IMR-90 (cell line): ENCODE results near the gene GIMAP5. TPM values are rescaled to one million over a fixed set of nuclear protein-coding genes. Genes with fewer than 3 reads are reported as not detected.

ENCODE experiments used
- ATAC-seq: fragments of 200-7000 bp; cut with Tn5 transposase; 2 replicates; pipeline ENCODE4 v1.9.1; 2020; ENCODE audit warnings: low read depth, mild to moderate bottlenecking, moderate library complexity
- BruUV-seq: library from RNA; stranded (reverse); fragments of 400-500 nt; replicated peaks from 2 replicates; lab custom pipeline; 2021; lab: Mats Ljungman, UMichigan
- CTCF ChIA-PET: fragments of 300-600 bp; formaldehyde crosslinking; extraction: SDS; loops from one replicate; lab custom pipeline; 2021; ENCODE audit warnings: antibody characterized with exemption; lab: Yijun Ruan, JAX
- POLR2A ChIA-PET: fragments of 300-600 bp; sonication (Branson Sonifier 250); formaldehyde crosslinking; loops from one replicate; lab custom pipeline; 2022; ENCODE audit warnings: antibody characterized with exemption; ENCODE audit not compliant: unreplicated experiment; lab: Charles Lee
- DNase-seq: peaks from one replicate; pipeline ENCODE4 v3.0.0; 2013
- H2AFZ ChIP-seq: replicated peaks from 2 replicates; pipeline ENCODE3; 2013; ENCODE audit warnings: low read length, mild to moderate bottlenecking; ENCODE audit not compliant: poor library complexity
- H2AK5ac ChIP-seq: 2 replicates; pipeline ENCODE4 v1.6.1; 2013; ENCODE audit warnings: low read depth, low read length, inconsistent platforms
- H2AK9ac ChIP-seq: replicated peaks from 2 replicates; pipeline ENCODE3; 2013; ENCODE audit warnings: mild to moderate bottlenecking, low read depth, low read length, moderate library complexity; ENCODE audit not compliant: poor library complexity
- H2BK120ac ChIP-seq: 2 replicates; pipeline ENCODE4 v1.6.1; 2013; ENCODE audit warnings: low read depth, low read length, inconsistent platforms
- H2BK15ac ChIP-seq: 3 replicates; pipeline ENCODE4 v1.6.1; 2013; ENCODE audit warnings: low read depth, low read length, inconsistent platforms
- H2BK20ac ChIP-seq: 2 replicates; pipeline ENCODE4 v1.6.1; 2013; ENCODE audit warnings: low read depth, mild to moderate bottlenecking, inconsistent platforms, low read length, moderate library complexity
- H2BK5ac ChIP-seq: 2 replicates; pipeline ENCODE4 v1.6.1; 2013; ENCODE audit warnings: mild to moderate bottlenecking, low read depth, low read length, inconsistent platforms; ENCODE audit not compliant: poor library complexity, severe bottlenecking
- H3K14ac ChIP-seq: replicated peaks from 2 replicates; pipeline ENCODE4 v1.6.1; 2013; ENCODE audit warnings: low read depth, low read length, inconsistent platforms
- H3K18ac ChIP-seq: 2 replicates; pipeline ENCODE4 v1.6.1; 2013; ENCODE audit warnings: low read depth, low read length, control low read depth
- H3K23ac ChIP-seq: 2 replicates; pipeline ENCODE4 v1.6.1; 2013; ENCODE audit warnings: low read depth, low read length, inconsistent platforms
- H3K27ac ChIP-seq: 2 replicates; pipeline ENCODE4 v1.5.1; 2013; ENCODE audit warnings: mild to moderate bottlenecking, control low read depth, low read length; ENCODE audit not compliant: insufficient read depth
- H3K27me3 ChIP-seq: 2 replicates; pipeline ENCODE4 v1.6.1; 2013; ENCODE audit warnings: low read length; ENCODE audit not compliant: control insufficient read depth, insufficient read depth
- H3K36me3 ChIP-seq: 2 replicates; pipeline ENCODE4 v1.6.1; 2013; ENCODE audit warnings: low read length, mixed read lengths; ENCODE audit not compliant: control insufficient read depth, insufficient read depth
- H3K4ac ChIP-seq: 2 replicates; pipeline ENCODE4 v1.6.1; 2013; ENCODE audit warnings: low read depth, low read length, inconsistent platforms
- H3K4me1 ChIP-seq: 2 replicates; pipeline ENCODE4 v1.6.1; 2013; ENCODE audit warnings: low read length, mixed read lengths; ENCODE audit not compliant: control insufficient read depth, insufficient read depth
- H3K4me2 ChIP-seq: 2 replicates; pipeline ENCODE4 v1.6.1; 2013; ENCODE audit warnings: low read depth, mild to moderate bottlenecking, control low read depth, low read length, moderate library complexity
- H3K4me3 ChIP-seq: 2 replicates; pipeline ENCODE4 v1.5.1; 2013; ENCODE audit warnings: low read depth, mild to moderate bottlenecking, control low read depth, low read length, moderate library complexity; ENCODE audit not compliant: insufficient read depth
- H3K56ac ChIP-seq: 2 replicates; pipeline ENCODE4 v1.6.1; 2013; ENCODE audit warnings: low read length, inconsistent platforms; ENCODE audit not compliant: insufficient read depth; ENCODE audit errors: extremely low read depth
- H3K79me1 ChIP-seq, 2 experiments: 2 replicates each; pipeline ENCODE4 v1.6.1; 2013; ENCODE audit warnings: low read length in 2 of 2, inconsistent platforms in 1 of 2, low read depth in 1 of 2
- H3K9ac ChIP-seq: 2 replicates; pipeline ENCODE4 v1.6.1; 2013; ENCODE audit warnings: low read depth, low read length, control low read depth
- H3K9me1 ChIP-seq: 2 replicates; pipeline ENCODE4 v1.6.1; 2013; ENCODE audit warnings: low read length, inconsistent platforms; ENCODE audit not compliant: insufficient read depth
- H3K9me3 ChIP-seq: 2 replicates; pipeline ENCODE4 v1.6.1; 2013; ENCODE audit warnings: low read length; ENCODE audit not compliant: control insufficient read depth, insufficient read depth
- H4K20me1 ChIP-seq: 2 replicates; pipeline ENCODE4 v1.6.1; 2013; ENCODE audit warnings: low read length, inconsistent platforms; ENCODE audit not compliant: insufficient read depth
- H4K5ac ChIP-seq: 2 replicates; pipeline ENCODE4 v1.6.1; 2013; ENCODE audit warnings: mild to moderate bottlenecking, low read depth, low read length, control low read depth
- H4K8ac ChIP-seq, 2 experiments: 2 replicates each; pipeline ENCODE4 v1.6.1; 2013; ENCODE audit warnings: low read depth in 2 of 2, low read length in 2 of 2, control low read depth in 1 of 2, inconsistent platforms in 1 of 2
- H4K91ac ChIP-seq: 2 replicates; pipeline ENCODE4 v1.6.1; 2013; ENCODE audit warnings: low read depth, low read length, inconsistent platforms; ENCODE audit not compliant: insufficient read depth
- BHLHE40 ChIP-seq: fragments of 150-350 bp; IDR thresholded peaks from 2 replicates; pipeline ENCODE4 v1.6.1; 2016; ENCODE audit warnings: mild to moderate bottlenecking, low read depth, low read length
- CEBPB ChIP-seq: IDR thresholded peaks from 2 replicates; pipeline ENCODE4 v1.6.1; 2012; ENCODE audit warnings: low read depth, low read length, improper control_type of control experiment
- FOS ChIP-seq: fragments of 150-350 bp; IDR thresholded peaks from 2 replicates; pipeline ENCODE4 v1.6.1; 2016; ENCODE audit warnings: low read depth, low read length
- MAFK ChIP-seq: IDR thresholded peaks from 2 replicates; pipeline ENCODE4 v1.6.1; 2012; ENCODE audit warnings: low read depth, low read length, improper control_type of control experiment
- MAZ ChIP-seq: IDR thresholded peaks from 2 replicates; pipeline ENCODE4 v1.6.1; 2012; ENCODE audit warnings: low read depth, mild to moderate bottlenecking, low read length, improper control_type of control experiment, moderate library complexity, borderline replicate concordance
- MXI1 ChIP-seq: IDR thresholded peaks from 2 replicates; pipeline ENCODE4 v1.6.1; 2012; ENCODE audit warnings: low read depth, mild to moderate bottlenecking, low read length, moderate library complexity, borderline replicate concordance
- NFE2L2 ChIP-seq: fragments of 150-350 bp; IDR thresholded peaks from 2 replicates; pipeline ENCODE4 v1.6.1; 2016; ENCODE audit warnings: low read depth, mild to moderate bottlenecking, low read length
- POLR2A ChIP-seq: IDR thresholded peaks from 2 replicates; pipeline ENCODE4 v1.6.1; 2012; ENCODE audit warnings: mild to moderate bottlenecking, low read depth, low read length
- RAD21 ChIP-seq: IDR thresholded peaks from 2 replicates; pipeline ENCODE4 v1.6.1; 2012; ENCODE audit warnings: low read length, improper control_type of control experiment
- RCOR1 ChIP-seq: IDR thresholded peaks from 2 replicates; pipeline ENCODE4 v1.6.1; 2012; ENCODE audit warnings: mild to moderate bottlenecking, low read length, improper control_type of control experiment; ENCODE audit not compliant: insufficient replicate concordance
- RFX5 ChIP-seq: IDR thresholded peaks from 2 replicates; pipeline ENCODE4 v1.8.0; 2012; ENCODE audit warnings: low read depth, mild to moderate bottlenecking, low read length, moderate library complexity
- SMC3 ChIP-seq: fragments of 150-350 bp; IDR thresholded peaks from 2 replicates; pipeline ENCODE4 v1.6.1; 2016; ENCODE audit warnings: low read depth, mild to moderate bottlenecking, antibody characterized with exemption, low read length, moderate library complexity
- WGBS, 2 experiments: methylation state at CpG; one replicate each; pipeline versions ENCODE4 v1.1.5 to v1.1.7; 2013; ENCODE audit warnings: missing lambda C conversion rate in 2 of 2; ENCODE audit not compliant: insufficient read length in 1 of 2; ENCODE audit errors: extremely low coverage in 2 of 2; 5-methylcytosine and 5-hydroxymethylcytosine counted together
- dilution Hi-C: fragments of 300-500 bp; cut with HindIII; formaldehyde crosslinking; loops from one replicate; pipeline ENCODE4 v1.14.3; 2018; ENCODE audit warnings: low sequenced_read_pairs; ENCODE audit not compliant: unreplicated experiment
- in situ Hi-C: fragments of 300-500 bp; cut with MboI; formaldehyde crosslinking; loops from 3 replicates; pipeline ENCODE4 v1.14.3; 2019; ENCODE audit warnings: low sequenced_read_pairs, inconsistent platforms, mixed read lengths
- intact Hi-C: fragments of 100-400 bp; cut with micrococcal nuclease; formaldehyde crosslinking; loops from 2 replicates; pipeline ENCODE4 v1.10.0; 2022
- polyA plus RNA-seq, 3 experiments: library from polyadenylated mRNA; depleted of rRNA; stranded (reverse); fragments of >200 nt; gene quantifications; 2 replicates each; pipeline ENCODE4 v1.2.3, GENCODE V29; 2012; ENCODE audit warnings: low replicate concordance in 1 of 3
- total RNA-seq: library from RNA; depleted of rRNA; stranded (reverse); fragments of >200 nt; gene quantifications from 2 replicates; pipeline ENCODE4 v1.2.3, GENCODE V29; 2012
- TF ChIP-seq, protein P1 (sequence below): fragments of 150-350 bp; IDR thresholded peaks from 2 replicates; pipeline ENCODE4 v1.6.1; 2017; ENCODE audit warnings: mild to moderate bottlenecking, antibody characterized with exemption, low read length, low read depth
- TF ChIP-seq, protein P2 (sequence below): conservative IDR thresholded peaks from 2 replicates; pipeline ENCODE4 v1.5.1; 2012; ENCODE audit warnings: mild to moderate bottlenecking, low read depth, low read length, improper control_type of control experiment
- TF ChIP-seq, protein P3 (sequence below): fragments of 150-350 bp; IDR thresholded peaks from 2 replicates; pipeline ENCODE4 v1.6.1; 2016; ENCODE audit warnings: low read depth, mild to moderate bottlenecking, low read length, moderate library complexity, borderline replicate concordance

Gene GIMAP5
- total and polyA plus RNA-seq, 2 of the 4 experiments (the other 2 are of a cell fraction) = not detected

DNA sequence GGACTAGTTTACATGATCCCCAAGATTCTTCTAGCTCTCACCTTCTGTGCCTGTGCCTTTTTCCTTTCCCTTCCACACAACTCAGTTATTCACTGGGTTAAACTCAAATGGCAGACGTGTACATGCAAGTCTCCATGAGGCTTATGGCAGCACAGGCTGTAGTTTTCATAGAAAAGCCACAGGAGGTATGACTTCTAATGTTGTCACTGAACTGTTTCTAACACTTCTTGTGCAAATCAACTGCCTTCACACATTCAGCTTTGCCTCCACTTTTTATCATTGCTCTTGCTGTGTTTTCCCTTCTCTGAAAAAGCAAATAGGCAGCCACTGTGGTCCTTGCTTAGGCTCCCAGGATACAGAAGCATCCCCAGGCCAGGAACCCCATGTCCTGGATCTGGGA, 5.3 kb upstream of the GIMAP5 start:
- no peak overlapping the region for H3K14ac ChIP-seq
- no peak overlapping the region for H2BK15ac ChIP-seq
- H3K18ac ChIP-seq = no peak overlapping the region
- H3K4me1 ChIP-seq = no peaks in the 10 kb centered on the region
- no peak for ATAC-seq
- dilution Hi-C loops = no loop called here
- H3K23ac ChIP-seq = no peak overlapping the region
- no peaks in the 10 kb centered on the region for H3K9me3 ChIP-seq
- no peaks in the 10 kb centered on the region; the same call in 1 of the 2 replicates for H3K27me3 ChIP-seq
- CTCF ChIA-PET = no interaction called here
- no peaks in the 10 kb centered on the region for H3K36me3 ChIP-seq
- H3K4ac ChIP-seq = no peak overlapping the region
- no peak overlapping the region for H2BK20ac ChIP-seq
- intact Hi-C loops = no loop called here
- H3K9ac ChIP-seq = no peak overlapping the region
- no peak overlapping the region for H2BK120ac ChIP-seq
- H3K4me3 ChIP-seq = no peak overlapping the region
- H3K27ac ChIP-seq = no peak overlapping the region
- no peak overlapping the region for H2AK5ac ChIP-seq
- H4K8ac ChIP-seq = no peak overlapping the region
- H4K20me1 ChIP-seq = no peaks in the 10 kb centered on the region
- BruUV-seq = no TSS peak
- H3K56ac ChIP-seq = no peak overlapping the region
- no peak overlapping the region for H4K5ac ChIP-seq
- H3K9me1 ChIP-seq = no peaks in the 10 kb centered on the region
- no peak overlapping the region for H2AFZ ChIP-seq
- in situ Hi-C loops = loop anchor here (25.0 kb wide), 1 partner anchor 420 kb away; the partner anchor contains the start of genes ACTR3C and LRRC61
- WGBS, 2 experiments = no CpG with 5 or more reads among the region's 1 CpG
- no peak for DNase-seq
- H3K4me2 ChIP-seq = no peak overlapping the region
- POLR2A ChIA-PET = no interaction called here
- H3K79me1 ChIP-seq = no peaks in the 10 kb centered on the region
- H4K91ac ChIP-seq = no peak overlapping the region
- TF ChIP-seq NFE2L2 (no peak), MXI1 (no peak), FOS (no peak), SMC3 (no peak), MAFK (no peak), CEBPB (no peak), RCOR1 (no peak), BHLHE40 (no peak), MAZ (no peak), RFX5 (no peak), POLR2A (no peak), RAD21 (no peak)
- TF ChIP-seq, protein P1, sequence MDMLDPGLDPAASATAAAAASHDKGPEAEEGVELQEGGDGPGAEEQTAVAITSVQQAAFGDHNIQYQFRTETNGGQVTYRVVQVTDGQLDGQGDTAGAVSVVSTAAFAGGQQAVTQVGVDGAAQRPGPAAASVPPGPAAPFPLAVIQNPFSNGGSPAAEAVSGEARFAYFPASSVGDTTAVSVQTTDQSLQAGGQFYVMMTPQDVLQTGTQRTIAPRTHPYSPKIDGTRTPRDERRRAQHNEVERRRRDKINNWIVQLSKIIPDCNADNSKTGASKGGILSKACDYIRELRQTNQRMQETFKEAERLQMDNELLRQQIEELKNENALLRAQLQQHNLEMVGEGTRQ = no peak
- TF ChIP-seq, protein P2, sequence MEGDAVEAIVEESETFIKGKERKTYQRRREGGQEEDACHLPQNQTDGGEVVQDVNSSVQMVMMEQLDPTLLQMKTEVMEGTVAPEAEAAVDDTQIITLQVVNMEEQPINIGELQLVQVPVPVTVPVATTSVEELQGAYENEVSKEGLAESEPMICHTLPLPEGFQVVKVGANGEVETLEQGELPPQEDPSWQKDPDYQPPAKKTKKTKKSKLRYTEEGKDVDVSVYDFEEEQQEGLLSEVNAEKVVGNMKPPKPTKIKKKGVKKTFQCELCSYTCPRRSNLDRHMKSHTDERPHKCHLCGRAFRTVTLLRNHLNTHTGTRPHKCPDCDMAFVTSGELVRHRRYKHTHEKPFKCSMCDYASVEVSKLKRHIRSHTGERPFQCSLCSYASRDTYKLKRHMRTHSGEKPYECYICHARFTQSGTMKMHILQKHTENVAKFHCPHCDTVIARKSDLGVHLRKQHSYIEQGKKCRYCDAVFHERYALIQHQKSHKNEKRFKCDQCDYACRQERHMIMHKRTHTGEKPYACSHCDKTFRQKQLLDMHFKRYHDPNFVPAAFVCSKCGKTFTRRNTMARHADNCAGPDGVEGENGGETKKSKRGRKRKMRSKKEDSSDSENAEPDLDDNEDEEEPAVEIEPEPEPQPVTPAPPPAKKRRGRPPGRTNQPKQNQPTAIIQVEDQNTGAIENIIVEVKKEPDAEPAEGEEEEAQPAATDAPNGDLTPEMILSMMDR = no peak
- TF ChIP-seq, protein P3, sequence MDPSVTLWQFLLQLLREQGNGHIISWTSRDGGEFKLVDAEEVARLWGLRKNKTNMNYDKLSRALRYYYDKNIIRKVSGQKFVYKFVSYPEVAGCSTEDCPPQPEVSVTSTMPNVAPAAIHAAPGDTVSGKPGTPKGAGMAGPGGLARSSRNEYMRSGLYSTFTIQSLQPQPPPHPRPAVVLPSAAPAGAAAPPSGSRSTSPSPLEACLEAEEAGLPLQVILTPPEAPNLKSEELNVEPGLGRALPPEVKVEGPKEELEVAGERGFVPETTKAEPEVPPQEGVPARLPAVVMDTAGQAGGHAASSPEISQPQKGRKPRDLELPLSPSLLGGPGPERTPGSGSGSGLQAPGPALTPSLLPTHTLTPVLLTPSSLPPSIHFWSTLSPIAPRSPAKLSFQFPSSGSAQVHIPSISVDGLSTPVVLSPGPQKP = no peak
- no peak overlapping the region for H2BK5ac ChIP-seq
- H2AK9ac ChIP-seq = no peak overlapping the region
